Measurements from ENCODE around the gene PCDHGB3.

GRCh38 chr5:141359790-141360426 is 10.1 kb upstream of the PCDHGB3 start, which contains the start of gene PCDHGB2:
- TF ChIP-seq CTCF (IDR thresholded peaks at IDR 0.05), result peak; percentile 60
- TF ChIP-seq ZFX (IDR thresholded peaks at IDR 0.05; ENCODE audit: borderline replicate concordance), result no peak
